Panc1 (cell line): Measurements from ENCODE around the gene MAN2C1.

Source experiments
- SIN3A ChIP-seq: IDR thresholded peaks from 2 replicates; pipeline ENCODE4 v1.6.1; 2012; ENCODE audit warnings: low read depth, mild to moderate bottlenecking, low read length, moderate library complexity, borderline replicate concordance; ENCODE audit not compliant: insufficient read depth
- TF ChIP-seq, protein P1 (sequence below): fragments of 450-650 bp; IDR thresholded peaks from 2 replicates; pipeline ENCODE4 v1.5.1; 2017; ENCODE audit warnings: mild to moderate bottlenecking
- TF ChIP-seq, protein P2 (sequence below), 2 experiments: IDR thresholded peaks; 2 replicates each; pipeline ENCODE4 v1.6.1; 2011 to 2012; ENCODE audit warnings: low read depth in 2 of 2, control low read depth in 1 of 2, low read length in 1 of 2, mild to moderate bottlenecking in 1 of 2, moderate library complexity in 1 of 2; ENCODE audit not compliant: insufficient read depth in 1 of 2

DNA sequence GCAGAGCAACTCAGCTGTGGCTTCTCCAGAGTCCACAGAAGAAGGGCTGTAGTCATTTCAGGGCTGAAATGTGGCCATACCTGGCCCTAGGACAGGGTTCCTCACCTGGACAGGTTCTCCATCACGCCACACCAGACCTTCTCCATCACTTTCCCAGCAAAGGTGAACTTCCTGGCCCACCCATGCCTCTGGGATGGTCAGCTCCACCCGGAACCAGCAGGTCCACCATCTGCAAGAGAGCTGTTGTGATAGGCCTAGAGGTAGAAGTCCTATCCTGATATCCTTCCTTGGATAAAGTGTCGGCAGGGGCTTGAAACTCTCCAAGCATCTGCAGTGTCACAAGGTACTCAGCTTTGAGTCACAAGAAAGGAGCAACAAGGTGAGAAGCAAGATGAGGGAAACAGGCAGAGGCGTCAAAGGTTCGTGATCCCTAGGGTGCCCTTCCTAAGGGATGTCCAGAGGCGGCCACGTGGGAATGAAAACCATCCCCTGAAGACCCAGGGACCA is 948 bp downstream of the MAN2C1 start:
- TF ChIP-seq, protein P1, sequence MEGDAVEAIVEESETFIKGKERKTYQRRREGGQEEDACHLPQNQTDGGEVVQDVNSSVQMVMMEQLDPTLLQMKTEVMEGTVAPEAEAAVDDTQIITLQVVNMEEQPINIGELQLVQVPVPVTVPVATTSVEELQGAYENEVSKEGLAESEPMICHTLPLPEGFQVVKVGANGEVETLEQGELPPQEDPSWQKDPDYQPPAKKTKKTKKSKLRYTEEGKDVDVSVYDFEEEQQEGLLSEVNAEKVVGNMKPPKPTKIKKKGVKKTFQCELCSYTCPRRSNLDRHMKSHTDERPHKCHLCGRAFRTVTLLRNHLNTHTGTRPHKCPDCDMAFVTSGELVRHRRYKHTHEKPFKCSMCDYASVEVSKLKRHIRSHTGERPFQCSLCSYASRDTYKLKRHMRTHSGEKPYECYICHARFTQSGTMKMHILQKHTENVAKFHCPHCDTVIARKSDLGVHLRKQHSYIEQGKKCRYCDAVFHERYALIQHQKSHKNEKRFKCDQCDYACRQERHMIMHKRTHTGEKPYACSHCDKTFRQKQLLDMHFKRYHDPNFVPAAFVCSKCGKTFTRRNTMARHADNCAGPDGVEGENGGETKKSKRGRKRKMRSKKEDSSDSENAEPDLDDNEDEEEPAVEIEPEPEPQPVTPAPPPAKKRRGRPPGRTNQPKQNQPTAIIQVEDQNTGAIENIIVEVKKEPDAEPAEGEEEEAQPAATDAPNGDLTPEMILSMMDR: no peak
- no peak for TF ChIP-seq SIN3A
- TF ChIP-seq, protein P2, sequence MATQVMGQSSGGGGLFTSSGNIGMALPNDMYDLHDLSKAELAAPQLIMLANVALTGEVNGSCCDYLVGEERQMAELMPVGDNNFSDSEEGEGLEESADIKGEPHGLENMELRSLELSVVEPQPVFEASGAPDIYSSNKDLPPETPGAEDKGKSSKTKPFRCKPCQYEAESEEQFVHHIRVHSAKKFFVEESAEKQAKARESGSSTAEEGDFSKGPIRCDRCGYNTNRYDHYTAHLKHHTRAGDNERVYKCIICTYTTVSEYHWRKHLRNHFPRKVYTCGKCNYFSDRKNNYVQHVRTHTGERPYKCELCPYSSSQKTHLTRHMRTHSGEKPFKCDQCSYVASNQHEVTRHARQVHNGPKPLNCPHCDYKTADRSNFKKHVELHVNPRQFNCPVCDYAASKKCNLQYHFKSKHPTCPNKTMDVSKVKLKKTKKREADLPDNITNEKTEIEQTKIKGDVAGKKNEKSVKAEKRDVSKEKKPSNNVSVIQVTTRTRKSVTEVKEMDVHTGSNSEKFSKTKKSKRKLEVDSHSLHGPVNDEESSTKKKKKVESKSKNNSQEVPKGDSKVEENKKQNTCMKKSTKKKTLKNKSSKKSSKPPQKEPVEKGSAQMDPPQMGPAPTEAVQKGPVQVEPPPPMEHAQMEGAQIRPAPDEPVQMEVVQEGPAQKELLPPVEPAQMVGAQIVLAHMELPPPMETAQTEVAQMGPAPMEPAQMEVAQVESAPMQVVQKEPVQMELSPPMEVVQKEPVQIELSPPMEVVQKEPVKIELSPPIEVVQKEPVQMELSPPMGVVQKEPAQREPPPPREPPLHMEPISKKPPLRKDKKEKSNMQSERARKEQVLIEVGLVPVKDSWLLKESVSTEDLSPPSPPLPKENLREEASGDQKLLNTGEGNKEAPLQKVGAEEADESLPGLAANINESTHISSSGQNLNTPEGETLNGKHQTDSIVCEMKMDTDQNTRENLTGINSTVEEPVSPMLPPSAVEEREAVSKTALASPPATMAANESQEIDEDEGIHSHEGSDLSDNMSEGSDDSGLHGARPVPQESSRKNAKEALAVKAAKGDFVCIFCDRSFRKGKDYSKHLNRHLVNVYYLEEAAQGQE (IDR thresholded peaks at IDR 0.05; ENCODE audit: insufficient read depth in 1 of 2, low read depth in 2 of 2, low read length in 1 of 2): no peak
